ENCODE measurements around the gene TBX15. TPM values are rescaled to one million over a fixed set of nuclear protein-coding genes. Genes with fewer than 3 reads are reported as not detected.

The TBX15 gene
- total and polyA plus RNA-seq, 2 experiments from 2014 or later = 0.21 TPM; not detected in 1

GRCh38 chr1:118900643-118901440 lies 87.3 kb downstream of the TBX15 start:
- Mint-ChIP-seq H3K36me3 (ENCODE audit: low read depth) (no peaks in the 10 kb centered on the region), H3K27me3 (ENCODE audit: insufficient read depth, low read depth, poor library complexity) (no peaks in the 10 kb centered on the region), H3K4me1 (no peaks in the 10 kb centered on the region), H3K27ac (no peak overlapping the region), H3K9me3 (no peaks in the 10 kb centered on the region), H3K4me3 (no peak overlapping the region)
- H3K79me2 ChIP-seq (replicated peaks; ENCODE audit: insufficient read depth) = no peaks in the 10 kb centered on the region
- H3K36me3 ChIP-seq (ENCODE audit: insufficient read depth) = no peaks in the 10 kb centered on the region; the same call in 1 of the 2 replicates
- no peaks in the 10 kb centered on the region for H3K4me1 ChIP-seq (ENCODE audit: insufficient read depth)
- H3K27me3 ChIP-seq (ENCODE audit: insufficient read depth) = no peaks in the 10 kb centered on the region
- DNase-seq (ENCODE audit: low spot score) (no peak), ATAC-seq (no peak)
- no peaks in the 10 kb centered on the region for H4K20me1 ChIP-seq (replicated peaks; ENCODE audit: insufficient read depth)
- no peaks in the 10 kb centered on the region for H3F3A ChIP-seq (replicated peaks; ENCODE audit: low read depth)
- peaks cover 17% of the 10 kb centered on the region for H3K9me2 ChIP-seq (ENCODE audit: insufficient read depth)
- H3K4me2 ChIP-seq = no peak overlapping the region
- no peak overlapping the region for H2AFZ ChIP-seq
- no peak overlapping the region for H3K4me3 ChIP-seq
- no peak overlapping the region for H3K27ac ChIP-seq (ENCODE audit: low read depth)
- TF ChIP-seq STAT1 (IDR thresholded peaks at IDR 0.05; ENCODE audit: unreplicated experiment) = no peak
- no peak for TF ChIP-seq NANOG (IDR thresholded peaks at IDR 0.05; ENCODE audit: borderline replicate concordance)
- TF ChIP-seq CTCF (conservative IDR thresholded peaks at IDR 0.05; ENCODE audit: low read depth in 2 of 2) = no peak
- no peak for TF ChIP-seq JUNB (IDR thresholded peaks at IDR 0.05; ENCODE audit: unreplicated experiment)
- TF ChIP-seq EZH2phosphoT487 (IDR thresholded peaks at IDR 0.05; ENCODE audit: unreplicated experiment) = no peak
- no peak for TF ChIP-seq POLR2AphosphoS5 (IDR thresholded peaks at IDR 0.05; ENCODE audit: low read depth)
- TF ChIP-seq ZNF114 (CRISPR knock-in tag; IDR thresholded peaks at IDR 0.05) = no peak
- TF ChIP-seq ETS1 (IDR thresholded peaks at IDR 0.05) = no peak
- TF ChIP-seq ZNF462 (CRISPR knock-in tag; IDR thresholded peaks at IDR 0.05) = no peak
- no peak for TF ChIP-seq EZH2 (IDR thresholded peaks at IDR 0.05; ENCODE audit: low read depth, unreplicated experiment)
- no peak for TF ChIP-seq REST (IDR thresholded peaks at IDR 0.05; ENCODE audit: unreplicated experiment)
- TF ChIP-seq ZNF331 (CRISPR knock-in tag; IDR thresholded peaks at IDR 0.05; ENCODE audit: low read depth) = no peak
- no peak for TF ChIP-seq CREB1 (CRISPR knock-in tag; IDR thresholded peaks at IDR 0.05; ENCODE audit: low read depth)

All from GM23338 (cell line).